Vagina (tissue), 2 donors: Measurements from ENCODE around the gene ANAPC2.

Experiments used
- CTCF ChIP-seq, 3 experiments: fragments of 450-650 bp in 2 of 3; fragments of 200-600 bp in 1 of 3; sonication (generic) in 1 of 3; IDR thresholded peaks; one replicate each; pipeline ENCODE4 v1.5.1; 2017 to 2019; ENCODE audit warnings: antibody characterized with exemption in 3 of 3, mild to moderate bottlenecking in 2 of 3, moderate library complexity in 2 of 3
- POLR2A ChIP-seq, 2 donors: fragments of 450-650 bp; IDR thresholded peaks; one replicate each; pipeline ENCODE4 v1.6.1; 2017; ENCODE audit warnings: antibody characterized with exemption in 2 of 2, mild to moderate bottlenecking in 2 of 2, moderate library complexity in 2 of 2

- no peak for TF ChIP-seq POLR2A (IDR thresholded peaks at IDR 0.05)
- TF ChIP-seq CTCF (IDR thresholded peaks at IDR 0.05), result no peak
Observed at GRCh38 chr9:137152844-137153405, 35.4 kb downstream of the ANAPC2 start.
